ENCODE measurements around the gene CFAP53. TPM values are rescaled to one million over a fixed set of nuclear protein-coding genes. Genes with fewer than 3 reads are reported as not detected.

CFAP53 gene
- polyA plus RNA-seq, 1 donor = 0.91 TPM

GRCh38 chr18:50281295-50281971 lies 15.1 kb upstream of the CFAP53 start, which contains the start of gene MBD1:
TSS of gene MBD1 (minus strand) at chr18:50281523. CDS start at chr18:50279992, 1,531 bp downstream.
- peak; percentile 98 to 99 for DNase-seq
- Histone ChIP-seq H3K9me3 (ENCODE audit: control insufficient read depth, low read depth, low read length) (peaks cover 4% of the 10 kb centered on the region), H3K27me3 (ENCODE audit: control insufficient read depth, insufficient read depth, low read length) (no peaks in the 10 kb centered on the region), H3K27ac (ENCODE audit: low read length) (peak within 1 kb of the TSS; percentile 97), H3K4me1 (ENCODE audit: control insufficient read depth, insufficient read depth, low read length) (peaks cover 17% of the 10 kb centered on the region), H3K4me3 (ENCODE audit: low read length) (peak within 1 kb of the TSS; percentile 98), H3K36me3 (ENCODE audit: control insufficient read depth, insufficient read depth, low read length) (peaks cover 54% of the 10 kb centered on the region)
- WGBS (ENCODE audit: insufficient coverage, low lambda C conversion rate) = no CpG with 5 or more reads among the region's 63 CpGs

DNA sequence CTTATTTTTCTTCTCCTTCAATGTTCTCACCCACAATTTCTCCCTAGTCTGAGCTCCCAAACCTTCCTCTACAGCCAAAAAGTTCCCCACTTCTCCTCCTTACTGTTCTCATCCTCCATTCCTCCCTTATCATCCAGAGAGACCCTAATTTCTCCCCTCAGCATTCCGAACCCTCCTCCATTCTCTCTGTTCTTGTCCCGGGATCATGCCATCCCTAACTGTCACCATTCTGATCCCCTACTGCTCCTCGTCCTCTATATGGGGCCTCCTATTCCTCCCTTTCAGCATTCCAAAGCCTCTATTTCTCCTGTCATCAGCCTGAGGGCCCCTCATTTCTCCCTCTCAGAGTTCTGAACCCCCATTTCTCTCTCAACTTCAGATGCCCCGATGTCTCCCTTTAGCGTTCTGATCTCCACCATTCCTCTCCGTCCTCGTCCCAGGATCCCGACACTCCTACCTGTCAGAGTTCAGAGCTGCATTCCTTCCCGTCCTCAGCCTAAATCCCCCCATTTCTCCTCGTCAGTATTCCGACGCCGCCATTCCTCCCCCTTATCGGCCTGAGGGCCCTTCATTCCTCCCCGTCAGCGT lies 14.5 kb upstream of the CFAP53 start:
- peaks cover 4% of the 10 kb centered on the region for H3K9me3 ChIP-seq (ENCODE audit: control insufficient read depth, low read depth, low read length)
- no peak for DNase-seq
- peaks cover 17% of the 10 kb centered on the region for H3K4me1 ChIP-seq (ENCODE audit: control insufficient read depth, insufficient read depth, low read length)
- 0% methylated on average over 8 of the region's 16 CpGs for WGBS (ENCODE audit: insufficient coverage, low lambda C conversion rate)
- no peaks in the 10 kb centered on the region for H3K27me3 ChIP-seq (ENCODE audit: control insufficient read depth, insufficient read depth, low read length)
- peak overlapping the region; percentile 97 for H3K27ac ChIP-seq (ENCODE audit: low read length)
- peaks cover 58% of the 10 kb centered on the region for H3K36me3 ChIP-seq (ENCODE audit: control insufficient read depth, insufficient read depth, low read length)
- H3K4me3 ChIP-seq (ENCODE audit: low read length) = peak overlapping the region; percentile 98

- Histone ChIP-seq H3K4me3 (ENCODE audit: low read length) (no peak overlapping the region), H3K27me3 (ENCODE audit: control insufficient read depth, insufficient read depth, low read length) (no peaks in the 10 kb centered on the region), H3K27ac (ENCODE audit: low read length) (no peak overlapping the region), H3K9me3 (ENCODE audit: control insufficient read depth, low read depth, low read length) (peaks cover 4% of the 10 kb centered on the region), H3K36me3 (ENCODE audit: control insufficient read depth, insufficient read depth, low read length) (peaks cover 59% of the 10 kb centered on the region), H3K4me1 (ENCODE audit: control insufficient read depth, insufficient read depth, low read length) (peaks cover 17% of the 10 kb centered on the region)
- WGBS (ENCODE audit: insufficient coverage, low lambda C conversion rate) = no CpG with 5 or more reads among the region's 7 CpGs
- DNase-seq = no peak
Measured at GRCh38 chr18:50279752-50280151, 13.5 kb upstream of the CFAP53 start.

GRCh38 chr18:50277942-50278341 lies 11.6 kb upstream of the CFAP53 start:
- WGBS (ENCODE audit: insufficient coverage, low lambda C conversion rate) = 93% methylated on average over 3 of the region's 6 CpGs
- DNase-seq = no peak
- H3K4me3 ChIP-seq (ENCODE audit: low read length) = no peak overlapping the region
- H3K4me1 ChIP-seq (ENCODE audit: control insufficient read depth, insufficient read depth, low read length) = peaks cover 17% of the 10 kb centered on the region
- H3K36me3 ChIP-seq (ENCODE audit: control insufficient read depth, insufficient read depth, low read length) = peaks cover 60% of the 10 kb centered on the region
- H3K27me3 ChIP-seq (ENCODE audit: control insufficient read depth, insufficient read depth, low read length) = no peaks in the 10 kb centered on the region
- H3K27ac ChIP-seq (ENCODE audit: low read length) = no peak overlapping the region
- peaks cover 4% of the 10 kb centered on the region for H3K9me3 ChIP-seq (ENCODE audit: control insufficient read depth, low read depth, low read length)

DNA sequence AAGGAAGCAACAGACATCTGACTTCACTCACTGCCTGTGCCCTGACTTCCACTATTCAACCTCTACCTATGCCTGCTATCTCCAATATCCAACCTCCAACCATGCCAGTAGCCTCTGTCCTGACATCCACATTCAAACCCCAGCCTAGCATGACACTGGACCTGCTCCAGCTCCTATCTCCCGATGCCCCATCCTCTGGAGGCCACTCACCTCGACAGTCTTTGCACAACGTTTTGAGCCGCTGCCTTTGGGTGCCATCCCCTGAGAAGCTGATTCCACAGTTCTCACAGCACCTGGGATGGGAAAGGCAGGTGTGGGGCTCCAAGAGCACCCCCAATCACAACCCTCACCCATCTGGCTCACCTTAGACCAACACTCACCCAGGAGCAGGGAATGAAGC lies 10.2 kb upstream of the CFAP53 start:
- Histone ChIP-seq H3K4me1 (ENCODE audit: control insufficient read depth, insufficient read depth, low read length) (peaks cover 12% of the 10 kb centered on the region), H3K4me3 (ENCODE audit: low read length) (no peak overlapping the region), H3K36me3 (ENCODE audit: control insufficient read depth, insufficient read depth, low read length) (peaks cover 66% of the 10 kb centered on the region), H3K9me3 (ENCODE audit: control insufficient read depth, low read depth, low read length) (no peaks in the 10 kb centered on the region), H3K27me3 (ENCODE audit: control insufficient read depth, insufficient read depth, low read length) (no peaks in the 10 kb centered on the region), H3K27ac (ENCODE audit: low read length) (no peak overlapping the region)
- no peak for DNase-seq
- no CpG with 5 or more reads among the region's 4 CpGs for WGBS (ENCODE audit: insufficient coverage, low lambda C conversion rate)

GRCh38 chr18:50275503-50276036 lies 9.3 kb upstream of the CFAP53 start:
- no CpG with 5 or more reads among the region's 19 CpGs for WGBS (ENCODE audit: insufficient coverage, low lambda C conversion rate)
- peaks cover 12% of the 10 kb centered on the region for H3K4me1 ChIP-seq (ENCODE audit: control insufficient read depth, insufficient read depth, low read length)
- no peaks in the 10 kb centered on the region for H3K27me3 ChIP-seq (ENCODE audit: control insufficient read depth, insufficient read depth, low read length)
- no peak for DNase-seq
- no peak overlapping the region for H3K27ac ChIP-seq (ENCODE audit: low read length)
- no peak overlapping the region for H3K4me3 ChIP-seq (ENCODE audit: low read length)
- H3K36me3 ChIP-seq (ENCODE audit: control insufficient read depth, insufficient read depth, low read length) = peaks cover 75% of the 10 kb centered on the region
- no peaks in the 10 kb centered on the region for H3K9me3 ChIP-seq (ENCODE audit: control insufficient read depth, low read depth, low read length)

GRCh38 chr18:50274941-50275340 lies 8.6 kb upstream of the CFAP53 start:
- H3K4me1 ChIP-seq (ENCODE audit: control insufficient read depth, insufficient read depth, low read length) = peaks cover 6% of the 10 kb centered on the region
- WGBS (ENCODE audit: insufficient coverage, low lambda C conversion rate) = no CpG with 5 or more reads among the region's 10 CpGs
- no peaks in the 10 kb centered on the region for H3K9me3 ChIP-seq (ENCODE audit: control insufficient read depth, low read depth, low read length)
- H3K4me3 ChIP-seq (ENCODE audit: low read length) = no peak overlapping the region
- no peak overlapping the region for H3K27ac ChIP-seq (ENCODE audit: low read length)
- H3K27me3 ChIP-seq (ENCODE audit: control insufficient read depth, insufficient read depth, low read length) = no peaks in the 10 kb centered on the region
- peaks cover 81% of the 10 kb centered on the region for H3K36me3 ChIP-seq (ENCODE audit: control insufficient read depth, insufficient read depth, low read length)
- DNase-seq = no peak

DNA sequence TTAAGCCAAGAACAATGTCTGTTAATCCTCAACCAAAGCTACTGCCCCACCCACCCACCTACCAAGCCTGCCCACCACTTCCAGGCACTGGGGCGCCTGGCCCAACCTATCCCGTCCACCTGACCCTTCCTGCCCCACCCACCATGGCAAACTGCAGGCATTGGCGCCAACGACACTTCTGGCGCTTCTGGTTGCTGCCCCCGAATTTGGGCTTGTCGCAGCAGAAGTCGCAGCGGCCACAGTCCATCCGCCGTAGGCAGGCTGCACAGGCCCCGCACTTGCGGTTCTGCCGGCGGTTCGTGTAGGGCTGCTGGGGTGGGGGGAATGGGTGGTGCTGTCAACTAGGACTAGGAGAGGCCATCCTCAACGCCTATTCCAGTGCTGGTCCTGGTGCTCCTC lies 7.7 kb upstream of the CFAP53 start:
- Histone ChIP-seq H3K9me3 (ENCODE audit: control insufficient read depth, low read depth, low read length) (no peaks in the 10 kb centered on the region), H3K4me1 (ENCODE audit: control insufficient read depth, insufficient read depth, low read length) (peaks cover under 1% of the 10 kb centered on the region), H3K27me3 (ENCODE audit: control insufficient read depth, insufficient read depth, low read length) (no peaks in the 10 kb centered on the region), H3K4me3 (ENCODE audit: low read length) (no peak overlapping the region), H3K36me3 (ENCODE audit: control insufficient read depth, insufficient read depth, low read length) (peaks cover 88% of the 10 kb centered on the region), H3K27ac (ENCODE audit: low read length) (no peak overlapping the region)
- DNase-seq = no peak
- WGBS (ENCODE audit: insufficient coverage, low lambda C conversion rate) = no CpG with 5 or more reads among the region's 17 CpGs

DNA sequence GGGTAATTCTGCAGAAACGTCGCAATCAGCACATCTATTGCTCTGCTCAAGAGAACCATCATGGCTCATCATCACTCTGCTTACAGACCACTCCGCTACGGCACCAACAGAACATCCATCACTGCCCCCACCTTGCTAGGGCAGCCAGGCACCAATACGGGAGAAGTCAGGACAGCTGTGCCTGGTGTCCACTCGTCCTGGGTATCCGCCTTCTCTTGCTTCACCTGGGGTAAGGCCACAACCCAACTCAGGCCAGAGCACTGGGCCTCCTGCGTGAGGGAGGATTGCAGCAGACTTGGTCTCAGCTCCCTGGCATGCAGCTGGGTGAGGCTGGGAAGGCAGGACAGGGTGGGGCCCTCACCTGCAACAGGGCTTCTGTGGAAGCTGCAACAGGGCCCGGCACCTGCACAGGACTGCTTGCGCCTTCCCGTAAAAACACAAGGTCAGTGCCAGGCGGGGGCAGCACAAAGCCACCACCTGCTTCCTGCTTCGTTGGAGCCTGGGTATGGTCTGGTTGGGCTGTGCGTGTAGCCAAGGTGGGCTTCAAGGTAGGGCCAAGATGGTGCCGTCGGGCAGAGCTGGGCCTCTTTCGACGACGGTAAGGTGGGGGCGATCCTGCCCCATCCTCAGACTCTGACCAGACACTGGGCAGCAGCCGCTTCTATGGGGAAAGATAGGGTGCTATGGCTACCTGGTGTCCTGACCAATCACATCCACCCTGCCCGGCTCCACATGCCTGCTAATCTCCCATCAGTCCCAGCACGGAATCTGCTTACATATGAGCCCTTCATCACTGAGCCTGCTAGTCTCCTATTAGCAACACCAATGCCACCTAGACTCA lies 7.1 kb upstream of the CFAP53 start:
- Histone ChIP-seq H3K27ac (ENCODE audit: low read length) (no peak overlapping the region), H3K4me1 (ENCODE audit: control insufficient read depth, insufficient read depth, low read length) (no peaks in the 10 kb centered on the region), H3K4me3 (ENCODE audit: low read length) (no peak overlapping the region), H3K27me3 (ENCODE audit: control insufficient read depth, insufficient read depth, low read length) (no peaks in the 10 kb centered on the region), H3K36me3 (ENCODE audit: control insufficient read depth, insufficient read depth, low read length) (peaks cover 88% of the 10 kb centered on the region), H3K9me3 (ENCODE audit: control insufficient read depth, low read depth, low read length) (no peaks in the 10 kb centered on the region)
- no peak for DNase-seq
- no CpG with 5 or more reads among the region's 23 CpGs for WGBS (ENCODE audit: insufficient coverage, low lambda C conversion rate)

DNA sequence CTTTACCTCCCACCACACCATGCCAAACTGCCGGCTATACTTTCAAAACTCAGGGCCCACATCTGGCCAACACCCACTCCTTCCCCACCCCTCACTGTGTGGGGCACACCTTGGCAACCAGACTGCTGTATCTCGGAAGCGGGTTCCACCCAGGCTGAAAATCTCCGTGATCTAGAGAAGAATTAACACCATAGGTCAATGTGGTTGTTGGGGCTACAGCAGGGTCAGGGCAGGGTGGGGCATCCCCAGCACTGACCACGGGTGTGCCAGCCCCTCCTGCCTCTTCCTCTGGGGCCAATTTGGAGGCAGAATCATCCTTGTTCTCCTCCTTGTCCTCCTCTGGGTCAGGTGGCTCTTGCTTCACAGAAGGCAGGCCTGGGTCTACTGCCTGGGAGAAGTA lies 6.3 kb upstream of the CFAP53 start:
- no peaks in the 10 kb centered on the region for H3K4me1 ChIP-seq (ENCODE audit: control insufficient read depth, insufficient read depth, low read length)
- H3K9me3 ChIP-seq (ENCODE audit: control insufficient read depth, low read depth, low read length) = no peaks in the 10 kb centered on the region
- no peak for DNase-seq
- no CpG with 5 or more reads among the region's 5 CpGs for WGBS (ENCODE audit: insufficient coverage, low lambda C conversion rate)
- H3K4me3 ChIP-seq (ENCODE audit: low read length) = no peak overlapping the region
- H3K36me3 ChIP-seq (ENCODE audit: control insufficient read depth, insufficient read depth, low read length) = peaks cover 83% of the 10 kb centered on the region
- H3K27ac ChIP-seq (ENCODE audit: low read length) = no peak overlapping the region
- no peaks in the 10 kb centered on the region for H3K27me3 ChIP-seq (ENCODE audit: control insufficient read depth, insufficient read depth, low read length)

All from large intestine (tissue), 3 donors.